GM13977 (cell line): Measurements from ENCODE around the gene THUMPD3.

ENCODE experiments used
- DNase-seq: peaks from one replicate; pipeline ENCODE4 v3.0.0; 2012; ENCODE audit warnings: low spot score
- in situ Hi-C: fragments of 300-500 bp; cut with MboI; formaldehyde crosslinking; loops from one replicate; pipeline ENCODE4 v1.12.0; 2022; ENCODE audit warnings: low sequenced_read_pairs, low pct_unique_long_range_greater_than_20kb, mixed read lengths, inconsistent platforms; ENCODE audit not compliant: unreplicated experiment
- TF ChIP-seq, protein P1 (sequence below): IDR thresholded peaks from 2 replicates; pipeline ENCODE4 v1.5.1; 2012; ENCODE audit warnings: mild to moderate bottlenecking, control low read depth; ENCODE audit not compliant: insufficient read depth; ENCODE audit errors: extremely low read depth, missing control alignments

Gene THUMPD3

DNA sequence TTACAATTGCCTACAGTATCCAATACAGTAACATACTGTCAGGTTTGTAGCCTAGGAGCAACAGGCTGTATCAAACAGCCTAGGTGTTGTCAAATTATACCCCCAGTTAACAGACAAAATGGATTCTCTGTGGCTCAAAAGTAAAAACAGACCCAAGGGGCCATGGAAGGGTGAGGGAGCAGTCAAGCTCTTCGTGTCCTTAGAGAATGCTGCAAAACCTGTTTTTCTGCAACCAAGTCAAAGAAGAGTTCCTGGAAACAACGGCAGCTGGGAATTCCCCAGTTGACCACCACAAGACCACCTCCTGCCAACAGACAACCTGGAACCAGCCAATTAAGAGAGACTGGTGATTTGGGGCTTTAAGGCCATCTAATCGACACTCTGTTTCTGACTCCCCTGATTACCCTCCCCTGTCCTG lies 11.1 kb upstream of the THUMPD3 start:
- TF ChIP-seq, protein P1, sequence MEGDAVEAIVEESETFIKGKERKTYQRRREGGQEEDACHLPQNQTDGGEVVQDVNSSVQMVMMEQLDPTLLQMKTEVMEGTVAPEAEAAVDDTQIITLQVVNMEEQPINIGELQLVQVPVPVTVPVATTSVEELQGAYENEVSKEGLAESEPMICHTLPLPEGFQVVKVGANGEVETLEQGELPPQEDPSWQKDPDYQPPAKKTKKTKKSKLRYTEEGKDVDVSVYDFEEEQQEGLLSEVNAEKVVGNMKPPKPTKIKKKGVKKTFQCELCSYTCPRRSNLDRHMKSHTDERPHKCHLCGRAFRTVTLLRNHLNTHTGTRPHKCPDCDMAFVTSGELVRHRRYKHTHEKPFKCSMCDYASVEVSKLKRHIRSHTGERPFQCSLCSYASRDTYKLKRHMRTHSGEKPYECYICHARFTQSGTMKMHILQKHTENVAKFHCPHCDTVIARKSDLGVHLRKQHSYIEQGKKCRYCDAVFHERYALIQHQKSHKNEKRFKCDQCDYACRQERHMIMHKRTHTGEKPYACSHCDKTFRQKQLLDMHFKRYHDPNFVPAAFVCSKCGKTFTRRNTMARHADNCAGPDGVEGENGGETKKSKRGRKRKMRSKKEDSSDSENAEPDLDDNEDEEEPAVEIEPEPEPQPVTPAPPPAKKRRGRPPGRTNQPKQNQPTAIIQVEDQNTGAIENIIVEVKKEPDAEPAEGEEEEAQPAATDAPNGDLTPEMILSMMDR = no peak
- in situ Hi-C loops = no loop called here
- DNase-seq = no peak

DNA sequence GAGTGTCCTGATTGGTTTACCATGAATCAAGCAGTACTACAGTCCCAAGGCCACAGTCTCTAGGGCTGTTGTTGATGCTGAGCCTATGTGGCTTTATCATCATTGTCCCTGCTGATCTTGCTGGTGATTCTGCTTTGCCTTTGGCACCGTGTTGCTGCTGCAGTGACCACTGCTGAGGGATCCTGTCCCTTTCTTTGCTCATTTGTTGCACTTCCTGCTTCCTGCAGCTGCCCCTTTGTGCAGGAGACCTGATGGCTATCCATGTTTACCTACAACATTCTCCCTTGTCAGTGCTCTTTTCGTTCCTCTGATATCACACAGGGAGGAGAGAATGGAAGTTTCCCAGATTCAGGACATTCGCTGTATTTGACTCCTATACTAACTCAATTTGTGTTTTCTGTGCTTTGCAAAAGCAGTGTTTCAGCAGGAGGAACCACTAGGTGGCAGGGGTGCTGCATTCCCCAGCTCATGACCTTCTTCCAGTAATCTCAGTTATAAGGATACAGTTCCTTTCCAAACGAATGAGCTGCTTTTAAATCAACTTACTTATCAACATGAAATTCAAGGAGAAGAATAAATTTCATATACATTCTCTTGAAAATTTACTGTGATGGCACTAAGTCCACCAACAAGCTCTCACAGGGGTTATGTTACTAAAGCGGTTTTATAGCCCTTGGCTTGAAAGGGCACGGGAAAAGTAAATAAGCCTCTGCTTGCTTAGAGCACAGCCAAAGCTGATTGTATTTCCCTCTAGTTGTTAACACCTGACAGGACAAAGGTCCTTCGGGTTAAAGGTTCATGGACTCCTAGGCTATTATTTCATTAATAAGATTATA lies 9.7 kb upstream of the THUMPD3 start:
- TF ChIP-seq, protein P1 = peak; percentile 90
- in situ Hi-C loops = no loop called here
- peak; percentile 59 for DNase-seq

DNA sequence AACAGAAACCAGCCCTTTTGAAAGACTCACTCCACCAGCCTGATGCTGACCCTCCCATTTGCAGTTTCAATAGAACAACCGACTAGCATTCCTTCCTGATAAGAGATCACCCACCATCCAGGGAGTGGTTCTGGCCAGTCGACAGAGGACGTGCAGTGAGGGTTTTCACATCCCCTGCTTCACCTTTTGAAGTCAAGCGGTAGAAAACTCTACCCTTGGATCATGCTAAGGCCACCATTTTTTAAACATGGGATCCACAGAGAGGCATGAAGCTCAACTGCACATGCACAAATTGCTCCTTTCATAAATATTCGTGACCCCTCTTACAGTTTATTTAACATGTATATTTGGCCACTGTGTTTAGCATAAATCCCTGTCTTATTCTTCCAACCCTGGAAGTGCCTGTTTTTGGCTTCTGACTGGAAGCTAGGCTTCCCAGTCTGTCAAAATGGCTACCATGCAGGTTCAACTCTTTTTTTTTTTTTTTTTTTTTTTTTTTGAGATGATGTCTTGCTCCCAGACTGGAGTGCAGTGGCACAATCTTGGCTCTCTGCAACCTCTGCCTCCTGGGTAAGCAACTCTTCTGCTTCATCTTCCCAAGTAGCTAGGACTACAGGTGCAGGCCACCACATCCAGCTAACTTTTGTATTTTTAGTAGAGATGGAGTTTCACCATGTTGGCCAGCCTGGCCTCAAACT lies 1.0 kb upstream of the THUMPD3 start:
- TF ChIP-seq, protein P1 = no peak
- DNase-seq = no peak
- in situ Hi-C loops = no loop called here

DNA sequence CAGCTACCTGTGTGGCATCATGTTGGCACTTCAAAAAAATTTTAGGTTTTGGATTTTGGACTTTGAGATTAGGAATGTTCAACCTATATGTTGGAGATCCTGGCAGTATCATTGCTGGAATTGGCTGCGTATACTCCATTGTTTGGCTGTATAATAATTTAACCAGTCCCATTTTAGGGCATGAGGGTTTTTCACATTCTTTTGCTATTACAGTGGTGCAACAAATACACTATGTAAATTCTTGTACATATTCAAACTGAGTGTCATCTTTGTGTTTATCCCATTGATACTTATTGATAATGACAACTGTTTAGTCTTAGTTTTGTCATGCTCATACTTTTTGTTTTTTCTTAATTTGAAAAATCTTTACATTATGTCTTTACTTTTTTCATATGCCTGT lies 6.7 kb downstream of the THUMPD3 start:
- in situ Hi-C loops = no loop called here
- TF ChIP-seq, protein P1 = no peak

DNA sequence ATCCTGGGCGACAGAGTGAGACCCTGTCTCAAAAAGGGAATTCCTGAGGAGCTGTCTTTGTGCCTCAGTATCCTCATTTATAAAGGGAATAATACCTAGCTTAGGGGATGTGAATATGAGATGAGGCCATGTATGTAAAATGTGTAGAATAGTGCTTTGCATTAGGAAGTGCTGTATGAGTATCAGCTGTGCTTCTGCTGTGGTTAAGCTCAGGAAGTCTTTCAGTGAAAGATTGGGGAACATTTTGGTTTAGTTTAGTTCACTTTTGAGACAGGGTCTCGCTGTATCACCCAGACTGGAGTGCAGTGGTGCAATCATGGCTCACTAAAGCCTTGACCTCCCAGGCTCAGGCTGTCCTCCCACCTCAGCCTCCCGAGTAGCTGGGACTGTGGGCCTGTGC lies 10.6 kb downstream of the THUMPD3 start:
- DNase-seq = no peak
- TF ChIP-seq, protein P1 = no peak
- in situ Hi-C loops = no loop called here

More for the DNA sequence above, 6.7 kb downstream of the THUMPD3 start:
- DNase-seq = no peak

DNA sequence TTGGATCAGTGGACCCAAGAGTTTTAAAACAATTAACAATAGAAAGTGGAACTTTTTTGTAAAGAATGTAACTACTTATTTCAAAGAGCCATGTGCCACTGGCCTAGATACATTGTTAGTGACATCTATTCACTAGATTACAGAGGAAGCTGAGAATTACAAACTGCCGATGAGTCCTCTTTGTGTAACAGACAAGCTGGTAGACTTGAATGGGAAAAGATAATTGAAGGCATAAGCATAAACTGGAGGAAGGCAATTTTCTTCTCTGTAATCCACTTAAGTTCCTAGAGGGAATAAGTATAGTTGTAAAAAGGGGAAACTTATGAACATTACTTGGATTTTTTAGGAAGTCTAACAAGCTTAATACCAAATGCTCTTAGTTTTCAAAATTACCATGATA lies 15.1 kb downstream of the THUMPD3 start:
- TF ChIP-seq, protein P1 = no peak
- in situ Hi-C loops = no loop called here
- no peak for DNase-seq
